Measurements from ENCODE around the gene MTG1. TPM values are rescaled to one million over a fixed set of nuclear protein-coding genes. Genes with fewer than 3 reads are reported as not detected.

MTG1 gene
- total and polyA plus RNA-seq, 2 experiments from 2014 or later = 45.7 to 68.6 TPM

- TF ChIP-seq, protein P1, sequence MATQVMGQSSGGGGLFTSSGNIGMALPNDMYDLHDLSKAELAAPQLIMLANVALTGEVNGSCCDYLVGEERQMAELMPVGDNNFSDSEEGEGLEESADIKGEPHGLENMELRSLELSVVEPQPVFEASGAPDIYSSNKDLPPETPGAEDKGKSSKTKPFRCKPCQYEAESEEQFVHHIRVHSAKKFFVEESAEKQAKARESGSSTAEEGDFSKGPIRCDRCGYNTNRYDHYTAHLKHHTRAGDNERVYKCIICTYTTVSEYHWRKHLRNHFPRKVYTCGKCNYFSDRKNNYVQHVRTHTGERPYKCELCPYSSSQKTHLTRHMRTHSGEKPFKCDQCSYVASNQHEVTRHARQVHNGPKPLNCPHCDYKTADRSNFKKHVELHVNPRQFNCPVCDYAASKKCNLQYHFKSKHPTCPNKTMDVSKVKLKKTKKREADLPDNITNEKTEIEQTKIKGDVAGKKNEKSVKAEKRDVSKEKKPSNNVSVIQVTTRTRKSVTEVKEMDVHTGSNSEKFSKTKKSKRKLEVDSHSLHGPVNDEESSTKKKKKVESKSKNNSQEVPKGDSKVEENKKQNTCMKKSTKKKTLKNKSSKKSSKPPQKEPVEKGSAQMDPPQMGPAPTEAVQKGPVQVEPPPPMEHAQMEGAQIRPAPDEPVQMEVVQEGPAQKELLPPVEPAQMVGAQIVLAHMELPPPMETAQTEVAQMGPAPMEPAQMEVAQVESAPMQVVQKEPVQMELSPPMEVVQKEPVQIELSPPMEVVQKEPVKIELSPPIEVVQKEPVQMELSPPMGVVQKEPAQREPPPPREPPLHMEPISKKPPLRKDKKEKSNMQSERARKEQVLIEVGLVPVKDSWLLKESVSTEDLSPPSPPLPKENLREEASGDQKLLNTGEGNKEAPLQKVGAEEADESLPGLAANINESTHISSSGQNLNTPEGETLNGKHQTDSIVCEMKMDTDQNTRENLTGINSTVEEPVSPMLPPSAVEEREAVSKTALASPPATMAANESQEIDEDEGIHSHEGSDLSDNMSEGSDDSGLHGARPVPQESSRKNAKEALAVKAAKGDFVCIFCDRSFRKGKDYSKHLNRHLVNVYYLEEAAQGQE (IDR thresholded peaks at IDR 0.05; ENCODE audit: unreplicated experiment) = no peak
- TF ChIP-seq CREB1 (CRISPR knock-in tag; IDR thresholded peaks at IDR 0.05; ENCODE audit: low read depth) = no peak
- no peak for TF ChIP-seq EZH2phosphoT487 (IDR thresholded peaks at IDR 0.05; ENCODE audit: unreplicated experiment)
- no peak for TF ChIP-seq EZH2 (IDR thresholded peaks at IDR 0.05; ENCODE audit: low read depth, unreplicated experiment)
- TF ChIP-seq JUNB (IDR thresholded peaks at IDR 0.05; ENCODE audit: unreplicated experiment) = no peak
- TF ChIP-seq ETS1 (IDR thresholded peaks at IDR 0.05) = no peak
- no peak for TF ChIP-seq NANOG (IDR thresholded peaks at IDR 0.05; ENCODE audit: borderline replicate concordance)
- TF ChIP-seq ZNF331 (CRISPR knock-in tag; IDR thresholded peaks at IDR 0.05; ENCODE audit: low read depth) = no peak
- TF ChIP-seq POLR2AphosphoS5 (IDR thresholded peaks at IDR 0.05; ENCODE audit: low read depth) = no peak
These were observed 9.9 kb upstream of the MTG1 start (continued) for GRCh38 chr10:133384071-133384470.

DNA sequence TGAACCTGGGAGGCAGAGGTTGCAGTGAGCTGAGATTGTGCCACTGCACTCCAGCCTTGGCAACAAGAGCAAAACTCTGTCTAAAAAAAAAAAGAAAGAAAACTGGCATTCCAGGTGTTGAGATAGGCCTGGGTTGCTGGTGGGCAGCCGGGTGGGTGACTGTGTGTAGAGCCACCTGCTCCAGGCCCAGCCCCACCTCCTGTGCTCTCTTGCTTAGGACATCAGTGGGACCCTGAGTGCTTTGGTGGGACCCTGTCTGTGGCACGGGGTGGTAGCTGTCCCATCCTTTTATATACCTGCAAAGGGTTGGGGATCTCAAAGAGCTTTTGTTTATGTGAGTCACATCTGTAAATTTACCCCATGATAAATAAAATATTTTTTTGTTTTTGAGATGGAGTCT lies 8.7 kb upstream of the MTG1 start:
- Mint-ChIP-seq H3K9me3 (no peaks in the 10 kb centered on the region), H3K4me1 (no peaks in the 10 kb centered on the region), H3K27me3 (ENCODE audit: insufficient read depth, low read depth, poor library complexity) (no peaks in the 10 kb centered on the region), H3K27ac (no peak overlapping the region), H3K36me3 (ENCODE audit: low read depth) (0 out of 3 replicates have a peak, but pooled peaks cover 3% of the 10 kb centered on the region), H3K4me3 (no peak overlapping the region)
- peaks cover 4% of the 10 kb centered on the region; the same call in 1 of the 2 replicates for H3K27me3 ChIP-seq (ENCODE audit: insufficient read depth)
- no peaks in the 10 kb centered on the region for H3F3A ChIP-seq (replicated peaks; ENCODE audit: low read depth)
- no peaks in the 10 kb centered on the region for H3K4me1 ChIP-seq (ENCODE audit: insufficient read depth)
- H2AFZ ChIP-seq = no peak overlapping the region
- H3K9me2 ChIP-seq (ENCODE audit: insufficient read depth) = no peaks in the 10 kb centered on the region
- ATAC-seq (no peak), DNase-seq (ENCODE audit: low spot score) (no peak)
- no peaks in the 10 kb centered on the region for H3K79me2 ChIP-seq (replicated peaks; ENCODE audit: insufficient read depth)
- no peak overlapping the region for H3K4me3 ChIP-seq
- no peaks in the 10 kb centered on the region; the same call in 1 of the 2 replicates for H3K36me3 ChIP-seq (ENCODE audit: insufficient read depth)
- no peak overlapping the region for H3K27ac ChIP-seq (ENCODE audit: low read depth)
- no peaks in the 10 kb centered on the region for H4K20me1 ChIP-seq (replicated peaks; ENCODE audit: insufficient read depth)
- no peak overlapping the region for H3K4me2 ChIP-seq
- TF ChIP-seq STAT1 (IDR thresholded peaks at IDR 0.05; ENCODE audit: unreplicated experiment) = no peak
- no peak for TF ChIP-seq CREB1 (CRISPR knock-in tag; IDR thresholded peaks at IDR 0.05; ENCODE audit: low read depth)
- no peak for TF ChIP-seq NANOG (IDR thresholded peaks at IDR 0.05; ENCODE audit: borderline replicate concordance)
- no peak for TF ChIP-seq CTCF (conservative IDR thresholded peaks at IDR 0.05; ENCODE audit: low read depth in 2 of 2)
- no peak for TF ChIP-seq EZH2phosphoT487 (IDR thresholded peaks at IDR 0.05; ENCODE audit: unreplicated experiment)
- no peak for TF ChIP-seq EZH2 (IDR thresholded peaks at IDR 0.05; ENCODE audit: low read depth, unreplicated experiment)
- TF ChIP-seq ZNF331 (CRISPR knock-in tag; IDR thresholded peaks at IDR 0.05; ENCODE audit: low read depth) = no peak
- TF ChIP-seq, protein P1 (IDR thresholded peaks at IDR 0.05; ENCODE audit: unreplicated experiment) = no peak
- no peak for TF ChIP-seq POLR2AphosphoS5 (IDR thresholded peaks at IDR 0.05; ENCODE audit: low read depth)
- no peak for TF ChIP-seq JUNB (IDR thresholded peaks at IDR 0.05; ENCODE audit: unreplicated experiment)
